ENCODE measurements around the gene CATSPER3. TPM values are rescaled to one million over a fixed set of nuclear protein-coding genes. Genes with fewer than 3 reads are reported as not detected.

Gene CATSPER3
- total and polyA plus RNA-seq, 2 of the 13 experiments (the other 11 are each of a cell fraction or from before 2014, with no cell fraction given), result 0.33 to 0.37 TPM

DNA sequence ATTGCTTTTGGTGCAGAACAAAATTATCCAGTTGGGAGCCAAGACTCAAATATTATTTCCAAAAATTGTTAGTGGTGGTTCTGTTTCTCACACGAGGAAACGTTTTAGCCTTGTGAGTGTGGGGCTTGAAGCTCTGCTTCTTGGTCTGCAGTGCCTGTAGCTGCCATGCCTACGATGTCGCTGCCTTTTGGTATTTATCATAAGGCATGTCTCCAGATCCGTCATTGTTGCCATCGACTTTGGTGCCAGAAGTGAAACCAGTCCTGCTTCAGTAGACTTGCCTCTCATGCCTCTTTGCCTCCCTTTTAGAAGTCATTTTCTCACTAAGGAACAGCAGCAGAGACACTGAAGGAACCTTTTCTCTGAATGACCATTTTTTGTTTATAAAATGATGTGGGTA, 29.7 kb upstream of the CATSPER3 start:
- ATAC-seq (no peak), DNase-seq (ENCODE audit: low spot score) (no peak), FAIRE-seq (no peak)
- in situ Hi-C loops (cut with HindIII; ENCODE audit: extremely low pct_ligation_motif_present, low pct_unique_long_range_greater_than_20kb) (no loop called here), intact Hi-C loops (cut with micrococcal nuclease; ENCODE audit: unreplicated experiment) (no loop called here)
- Histone ChIP-seq H3K4me3 (replicated peaks in 1 of 3; ENCODE audit: insufficient read depth in 1 of 3, low read depth in 2 of 3, low read length in 3 of 3) (no peak overlapping the region), H3K9ac (ENCODE audit: insufficient read depth, low read depth, low read length) (no peak overlapping the region), H2AFZ (ENCODE audit: low read length) (no peak overlapping the region), H3K9me3 (ENCODE audit: low read length) (no peaks in the 10 kb centered on the region), H3K4me2 (ENCODE audit: low read depth, low read length) (no peak overlapping the region), H3K27ac (ENCODE audit: extremely low read length, insufficient read depth, low read length) (no peak overlapping the region), H3K4me1 (ENCODE audit: insufficient read depth, low read length) (peaks cover 5% of the 10 kb centered on the region), H3K79me2 (ENCODE audit: insufficient read depth, low read length) (no peaks in the 10 kb centered on the region), H3K27me3 (ENCODE audit: control insufficient read depth in 1 of 2, insufficient read depth in 2 of 2, low read length in 2 of 2) (no peaks in the 10 kb centered on the region; a peak in 1 of 5 replicates), H4K20me1 (ENCODE audit: insufficient read depth, low read length) (no peaks in the 10 kb centered on the region), H3K36me3 (replicated peaks in 1 of 2; ENCODE audit: control insufficient read depth in 1 of 2, insufficient read depth in 2 of 2, low read length in 2 of 2) (peaks cover 2 to 19% of the 10 kb centered on the region in 2 experiments; a peak in 2 of 5 replicates)
- 92% methylated on average over 6 of the region's 6 CpGs for WGBS (ENCODE audit: low lambda C conversion rate)
- BruUV-seq (replicated peaks), result no TSS peak
- no peak for TF ChIP-seq ZNF224 (CRISPR knock-in tag; IDR thresholded peaks at IDR 0.05)
- no peak for TF ChIP-seq RFX3 (CRISPR knock-in tag; IDR thresholded peaks at IDR 0.05)
- TF ChIP-seq, protein P1, sequence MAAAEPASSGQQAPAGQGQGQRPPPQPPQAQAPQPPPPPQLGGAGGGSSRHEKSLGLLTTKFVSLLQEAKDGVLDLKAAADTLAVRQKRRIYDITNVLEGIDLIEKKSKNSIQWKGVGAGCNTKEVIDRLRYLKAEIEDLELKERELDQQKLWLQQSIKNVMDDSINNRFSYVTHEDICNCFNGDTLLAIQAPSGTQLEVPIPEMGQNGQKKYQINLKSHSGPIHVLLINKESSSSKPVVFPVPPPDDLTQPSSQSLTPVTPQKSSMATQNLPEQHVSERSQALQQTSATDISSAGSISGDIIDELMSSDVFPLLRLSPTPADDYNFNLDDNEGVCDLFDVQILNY (CRISPR knock-in tag; conservative IDR thresholded peaks at IDR 0.05), result no peak
- no peak for TF ChIP-seq RFX5 (IDR thresholded peaks at IDR 0.05; ENCODE audit: low read depth, low read length)
- no peak for TF ChIP-seq ZNF572 (CRISPR knock-in tag; IDR thresholded peaks at IDR 0.05)
- TF ChIP-seq ZNF460 (CRISPR knock-in tag; IDR thresholded peaks at IDR 0.05; ENCODE audit: borderline replicate concordance), result no peak
- TF ChIP-seq AKAP8 (CRISPR knock-in tag; IDR thresholded peaks at IDR 0.05), result no peak
- no peak for TF ChIP-seq ZNF558 (CRISPR knock-in tag; IDR thresholded peaks at IDR 0.05; ENCODE audit: borderline replicate concordance)
- TF ChIP-seq ZNF260 (CRISPR knock-in tag; IDR thresholded peaks at IDR 0.05; ENCODE audit: borderline replicate concordance, low read depth), result no peak
- no peak for TF ChIP-seq ZNF709 (CRISPR knock-in tag; IDR thresholded peaks at IDR 0.05)
- no peak for TF ChIP-seq ZNF589 (CRISPR knock-in tag; conservative IDR thresholded peaks at IDR 0.05)
- TF ChIP-seq DNMT3B (CRISPR knock-in tag; conservative IDR thresholded peaks at IDR 0.05), result no peak
- TF ChIP-seq ZFP90 (CRISPR knock-in tag; IDR thresholded peaks at IDR 0.05; ENCODE audit: borderline replicate concordance), result no peak
- no peak for TF ChIP-seq GFI1 (CRISPR knock-in tag; IDR thresholded peaks at IDR 0.05; ENCODE audit: borderline replicate concordance)
- no peak for TF ChIP-seq E2F2 (CRISPR knock-in tag; IDR thresholded peaks at IDR 0.05; ENCODE audit: borderline replicate concordance)
- no peak for TF ChIP-seq ZNF570 (CRISPR knock-in tag; IDR thresholded peaks at IDR 0.05; ENCODE audit: borderline replicate concordance)
- no peak for TF ChIP-seq ZNF446 (CRISPR knock-in tag; IDR thresholded peaks at IDR 0.05)
- TF ChIP-seq ZFAT (CRISPR knock-in tag; conservative IDR thresholded peaks at IDR 0.05), result no peak
- ChIA-PET POLR2A (no interaction called here), CTCF (ENCODE audit: low intra/inter-chr PET ratio, low total read pairs) (no interaction called here)
